HFF-Myc (cell line): ENCODE data around the gene NEDD4L.
A peak's percentile ranks its signal among the peaks of the same experiment; 100 is the strongest.

Experiments
- DNase-seq: peaks from one replicate; pipeline ENCODE4 v3.0.0-alpha.2; 2011; ENCODE audit warnings: low read depth; ENCODE audit errors: extremely low read depth
- H3K4me3 ChIP-seq: replicated peaks from 2 replicates; pipeline ENCODE4 v1.5.1; 2011; ENCODE audit warnings: low read depth, mild to moderate bottlenecking, control low read depth, low read length
- CTCF ChIP-seq: IDR thresholded peaks from 2 replicates; pipeline ENCODE4 v1.5.1; 2012; ENCODE audit warnings: mild to moderate bottlenecking, low read depth, low read length, control low read depth; ENCODE audit errors: missing control alignments

NEDD4L gene

GRCh38 chr18:58223717-58224424 lies 179.8 kb downstream of the NEDD4L start:
- no peak for TF ChIP-seq CTCF
- peak; percentile 82 for DNase-seq
- peak overlapping the region; percentile 34 for H3K4me3 ChIP-seq

- TF ChIP-seq CTCF, result no peak
- no peak overlapping the region; the same call in 1 of the 2 replicates for H3K4me3 ChIP-seq
- no peak for DNase-seq
Observed at GRCh38 chr18:58224425-58224750, 180.4 kb downstream of the NEDD4L start.

- H3K4me3 ChIP-seq, result no peak overlapping the region
- no peak for TF ChIP-seq CTCF
- no peak for DNase-seq
Observed at GRCh38 chr18:58225101-58225500, 181.1 kb downstream of the NEDD4L start.

GRCh38 chr18:58226429-58226828 lies 182.4 kb downstream of the NEDD4L start:
- H3K4me3 ChIP-seq, result no peak overlapping the region
- DNase-seq, result no peak
- TF ChIP-seq CTCF, result no peak

GRCh38 chr18:58227361-58227930 lies 183.4 kb downstream of the NEDD4L start:
- H3K4me3 ChIP-seq, result no peak overlapping the region
- no peak for TF ChIP-seq CTCF
- DNase-seq, result no peak

GRCh38 chr18:58228176-58228575 lies 184.2 kb downstream of the NEDD4L start:
- TF ChIP-seq CTCF, result no peak
- no peak for DNase-seq
- H3K4me3 ChIP-seq, result no peak overlapping the region
